ENCODE data around the gene SLC39A3. TPM values are rescaled to one million over a fixed set of nuclear protein-coding genes. Genes with fewer than 3 reads are reported as not detected.

SLC39A3 gene, protein sequence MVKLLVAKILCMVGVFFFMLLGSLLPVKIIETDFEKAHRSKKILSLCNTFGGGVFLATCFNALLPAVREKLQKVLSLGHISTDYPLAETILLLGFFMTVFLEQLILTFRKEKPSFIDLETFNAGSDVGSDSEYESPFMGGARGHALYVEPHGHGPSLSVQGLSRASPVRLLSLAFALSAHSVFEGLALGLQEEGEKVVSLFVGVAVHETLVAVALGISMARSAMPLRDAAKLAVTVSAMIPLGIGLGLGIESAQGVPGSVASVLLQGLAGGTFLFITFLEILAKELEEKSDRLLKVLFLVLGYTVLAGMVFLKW
- total RNA-seq, result 24.0 and 38.9 TPM in 2 replicates

DNA sequence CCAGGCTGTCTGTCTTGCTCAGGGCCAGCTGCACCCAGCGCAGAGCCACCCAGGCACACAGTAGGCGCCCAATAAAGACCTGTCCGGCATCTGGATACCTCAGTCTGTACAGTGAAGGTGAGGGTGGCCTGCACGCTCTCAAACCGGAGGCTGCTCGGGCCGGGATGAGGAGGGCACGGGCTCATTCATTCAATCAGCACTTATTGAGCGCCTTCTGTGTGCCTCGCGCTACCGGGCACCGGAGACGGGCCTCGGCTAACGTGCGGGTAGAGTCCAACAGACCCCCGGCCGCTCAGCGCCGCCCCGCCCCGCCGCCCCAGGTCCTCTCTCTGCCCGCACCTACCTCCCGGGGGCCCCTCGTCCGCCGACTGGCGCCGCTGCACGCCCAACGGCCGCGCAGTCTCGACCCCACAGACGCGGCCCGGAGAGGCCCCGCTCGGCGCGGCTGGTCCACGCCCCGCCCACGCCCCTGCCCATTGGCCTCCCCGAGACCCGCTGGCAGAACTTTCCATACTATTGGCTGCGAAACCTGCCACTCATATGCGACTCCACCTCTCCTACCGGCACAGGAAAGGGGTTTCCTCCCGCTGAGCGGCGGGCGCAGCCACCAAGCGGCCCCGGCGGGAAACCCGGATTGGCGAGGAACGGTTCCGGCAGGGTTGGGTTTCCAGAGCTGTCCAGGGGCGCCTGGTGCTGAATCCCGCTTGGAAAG, at the start of gene SLC39A3:
Gene SLC39A3 (minus strand): TSS at position 416 of the 712 bp plus-strand sequence. CDS start 2,760 bp downstream, outside the sequence.
- DNase-seq (ENCODE audit: low read depth) (peak; percentile 88), FAIRE-seq (no peak)
- Histone ChIP-seq H3K4me3 (ENCODE audit: low read depth, low read length) (peak within 1 kb of the TSS; percentile 89), H3K27me3 (ENCODE audit: control insufficient read depth, insufficient read depth, low read length) (no peaks in the 10 kb centered on the region), H3K36me3 (ENCODE audit: control insufficient read depth, insufficient read depth, low read length) (peaks cover 12% of the 10 kb centered on the region)
- TF ChIP-seq, protein P1, sequence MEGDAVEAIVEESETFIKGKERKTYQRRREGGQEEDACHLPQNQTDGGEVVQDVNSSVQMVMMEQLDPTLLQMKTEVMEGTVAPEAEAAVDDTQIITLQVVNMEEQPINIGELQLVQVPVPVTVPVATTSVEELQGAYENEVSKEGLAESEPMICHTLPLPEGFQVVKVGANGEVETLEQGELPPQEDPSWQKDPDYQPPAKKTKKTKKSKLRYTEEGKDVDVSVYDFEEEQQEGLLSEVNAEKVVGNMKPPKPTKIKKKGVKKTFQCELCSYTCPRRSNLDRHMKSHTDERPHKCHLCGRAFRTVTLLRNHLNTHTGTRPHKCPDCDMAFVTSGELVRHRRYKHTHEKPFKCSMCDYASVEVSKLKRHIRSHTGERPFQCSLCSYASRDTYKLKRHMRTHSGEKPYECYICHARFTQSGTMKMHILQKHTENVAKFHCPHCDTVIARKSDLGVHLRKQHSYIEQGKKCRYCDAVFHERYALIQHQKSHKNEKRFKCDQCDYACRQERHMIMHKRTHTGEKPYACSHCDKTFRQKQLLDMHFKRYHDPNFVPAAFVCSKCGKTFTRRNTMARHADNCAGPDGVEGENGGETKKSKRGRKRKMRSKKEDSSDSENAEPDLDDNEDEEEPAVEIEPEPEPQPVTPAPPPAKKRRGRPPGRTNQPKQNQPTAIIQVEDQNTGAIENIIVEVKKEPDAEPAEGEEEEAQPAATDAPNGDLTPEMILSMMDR (IDR thresholded peaks at IDR 0.05; ENCODE audit: insufficient read depth, low read length, severe bottlenecking), result no peak

DNA sequence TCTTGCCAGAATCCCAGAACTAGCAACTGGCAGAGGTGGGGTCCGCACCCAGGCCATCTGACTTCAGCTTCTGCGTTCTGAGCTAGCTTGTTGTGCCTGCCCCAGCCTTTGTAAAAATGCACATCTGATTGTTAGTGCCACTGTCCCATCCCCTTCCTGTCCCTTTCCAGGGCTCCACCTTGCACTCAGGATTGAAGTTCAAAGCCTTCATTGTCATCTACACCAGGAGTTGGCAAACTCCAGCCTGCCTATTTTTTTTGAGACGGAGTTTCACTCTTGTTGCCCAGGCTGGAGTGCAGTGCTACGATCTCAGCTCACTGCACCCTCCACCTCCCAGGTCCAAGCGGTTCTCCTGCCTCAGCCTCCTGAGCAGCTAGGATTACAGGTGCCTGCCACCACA, 48.4 kb upstream of the SLC39A3 start:
- DNase-seq (ENCODE audit: low read depth) (no peak), FAIRE-seq (no peak)
- H3K27me3 ChIP-seq (ENCODE audit: control insufficient read depth, insufficient read depth, low read length), result no peaks in the 10 kb centered on the region
- peaks cover 7% of the 10 kb centered on the region for H3K36me3 ChIP-seq (ENCODE audit: control insufficient read depth, insufficient read depth, low read length)
- TF ChIP-seq, protein P1 (IDR thresholded peaks at IDR 0.05; ENCODE audit: insufficient read depth, low read length, severe bottlenecking), result no peak
- no peak overlapping the region for H3K4me3 ChIP-seq (ENCODE audit: low read depth, low read length)

DNA sequence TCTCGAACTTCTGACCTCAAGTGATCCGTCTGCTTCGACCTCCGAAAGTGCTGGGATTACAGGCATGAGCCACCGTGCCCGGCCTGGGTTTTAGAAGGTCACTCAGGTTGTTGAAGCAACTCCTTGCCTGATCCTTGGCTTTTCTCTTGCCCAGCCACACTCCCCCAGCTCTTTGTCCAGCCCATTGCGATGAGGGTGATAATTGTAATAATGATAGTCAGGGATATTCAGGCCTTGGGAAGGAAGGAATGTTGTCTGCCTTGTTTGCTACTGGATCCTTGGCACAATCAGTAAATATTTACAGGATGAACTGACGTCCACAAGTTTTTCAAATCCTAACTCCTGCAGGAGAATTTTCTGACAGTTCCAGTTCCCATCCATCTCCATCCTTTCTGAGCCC, 47.3 kb upstream of the SLC39A3 start:
- FAIRE-seq (no peak), DNase-seq (ENCODE audit: low read depth) (no peak)
- Histone ChIP-seq H3K27me3 (ENCODE audit: control insufficient read depth, insufficient read depth, low read length) (no peaks in the 10 kb centered on the region), H3K4me3 (ENCODE audit: low read depth, low read length) (no peak overlapping the region), H3K36me3 (ENCODE audit: control insufficient read depth, insufficient read depth, low read length) (peaks cover 7% of the 10 kb centered on the region)
- TF ChIP-seq, protein P1 (IDR thresholded peaks at IDR 0.05; ENCODE audit: insufficient read depth, low read length, severe bottlenecking), result no peak

DNA sequence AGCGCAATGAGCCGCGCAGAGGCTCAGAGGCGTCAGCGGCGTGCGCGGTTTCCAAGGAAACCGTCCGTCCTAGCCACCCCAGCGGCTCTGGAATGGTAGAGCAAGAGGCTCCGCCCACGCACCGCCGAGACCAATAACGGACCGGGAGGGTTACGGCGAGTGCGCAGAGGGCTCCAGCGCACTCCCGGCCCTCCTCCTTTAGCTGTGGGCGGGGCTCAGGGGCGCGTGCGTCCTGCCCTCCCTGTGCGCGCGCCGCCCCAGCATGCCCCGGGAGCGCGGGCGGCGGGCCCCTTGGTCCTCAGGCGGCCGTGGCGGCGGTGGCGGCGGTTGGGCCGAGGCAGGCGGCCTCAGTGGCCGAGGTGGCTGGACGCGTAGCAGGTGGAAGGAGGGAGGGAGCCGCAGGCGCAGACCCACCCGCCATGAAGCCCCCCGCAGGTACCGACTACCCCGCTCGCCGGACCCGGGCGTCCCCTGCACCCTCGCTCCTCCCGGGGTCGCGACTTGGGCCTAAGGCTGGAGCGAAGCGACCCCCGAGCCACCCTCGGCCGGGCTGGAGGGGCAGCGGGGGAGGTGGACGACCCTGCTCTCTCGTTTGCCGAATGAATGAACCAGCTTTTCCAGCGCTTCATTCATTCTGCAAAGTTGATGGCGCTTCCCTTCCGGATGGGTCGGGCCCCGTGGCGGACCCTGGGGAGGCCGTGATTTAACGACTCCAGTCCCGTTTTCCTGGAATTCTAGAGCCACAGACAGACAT, 45.6 kb upstream of the SLC39A3 start, which contains the start of gene THOP1:
Gene THOP1 (plus strand): TSS at position 260 of the 754 bp plus-strand sequence. CDS start 160 bp downstream, at position 420.
- TF ChIP-seq, protein P1 (IDR thresholded peaks at IDR 0.05; ENCODE audit: insufficient read depth, low read length, severe bottlenecking), result no peak
- H3K4me3 ChIP-seq (ENCODE audit: low read depth, low read length), result peak within 1 kb of the TSS; percentile 96
- DNase-seq (ENCODE audit: low read depth), result peak; percentile 93
- H3K36me3 ChIP-seq (ENCODE audit: control insufficient read depth, insufficient read depth, low read length), result peaks cover 2% of the 10 kb centered on the region
- no peaks in the 10 kb centered on the region for H3K27me3 ChIP-seq (ENCODE audit: control insufficient read depth, insufficient read depth, low read length)
- no peak for FAIRE-seq

DNA sequence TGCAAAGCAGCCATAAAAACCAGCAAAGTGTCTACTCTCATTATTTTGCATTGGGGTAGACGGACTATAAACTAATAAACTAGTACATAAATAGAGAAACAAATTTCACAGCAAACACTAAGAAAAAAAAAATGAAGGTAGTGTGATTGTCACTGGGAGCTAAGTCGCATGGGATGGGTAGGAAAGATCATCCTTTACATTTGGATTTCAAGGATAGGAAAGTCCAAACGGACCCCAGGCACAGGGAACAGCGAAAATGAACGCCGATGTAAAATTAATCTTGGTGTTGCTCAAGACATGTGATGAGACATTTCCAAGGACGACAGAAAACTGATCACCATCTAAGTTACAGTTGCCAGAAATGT, 43.9 kb upstream of the SLC39A3 start:
- TF ChIP-seq, protein P1 (IDR thresholded peaks at IDR 0.05; ENCODE audit: insufficient read depth, low read length, severe bottlenecking), result no peak

More for the DNA sequence above, 43.9 kb upstream of the SLC39A3 start:
- H3K27me3 ChIP-seq (ENCODE audit: control insufficient read depth, insufficient read depth, low read length), result no peaks in the 10 kb centered on the region
- DNase-seq (ENCODE audit: low read depth) (no peak), FAIRE-seq (no peak)
- peaks cover 4% of the 10 kb centered on the region for H3K36me3 ChIP-seq (ENCODE audit: control insufficient read depth, insufficient read depth, low read length)
- peak overlapping the region; percentile 24 for H3K4me3 ChIP-seq (ENCODE audit: low read depth, low read length)
